GM18505 (cell line): ENCODE measurements around the gene UGT1A6.
"Not testable (repeated sequence)": the region's sequence is repeated elsewhere in the genome, so short reads cannot be mapped to it uniquely, and the experiment has no call there.

Experiments used
- ATAC-seq: cut with Tn5 transposase; IDR thresholded peaks from one replicate; pipeline ENCODE4 v1.9.1; 2021; ENCODE audit not compliant: unreplicated experiment
- POLR2A ChIP-seq: IDR thresholded peaks from 4 replicates; pipeline ENCODE4 v1.6.1; 2011; ENCODE audit warnings: borderline replicate concordance; ENCODE audit not compliant: insufficient read depth, insufficient read length; ENCODE audit errors: extremely low read depth

UGT1A6 gene

GRCh38 chr2:233712611-233713261 lies 20.0 kb downstream of the UGT1A6 start, which contains the start of gene UGT1A5:
Gene UGT1A5, plus strand, starts transcription at chr2:233712907. Its CDS starts 85 bp downstream, at chr2:233712992.
- no peak for ATAC-seq
- TF ChIP-seq POLR2A: no peak

- no peak for ATAC-seq
- no peak for TF ChIP-seq POLR2A
Measured at GRCh38 chr2:233713262-233713615, 20.5 kb downstream of the UGT1A6 start.

- ATAC-seq: no peak
- TF ChIP-seq POLR2A: no peak
Measured at GRCh38 chr2:233714121-233714520, 21.4 kb downstream of the UGT1A6 start.

- TF ChIP-seq POLR2A: no peak
- no peak for ATAC-seq
Measured at GRCh38 chr2:233718552-233718951, 25.9 kb downstream of the UGT1A6 start, which contains the start of gene UGT1A4. Gene UGT1A4, plus strand, starts transcription at chr2:233718736. Its CDS starts 85 bp downstream, at chr2:233718821.

- no peak for ATAC-seq
- no peak for TF ChIP-seq POLR2A
Measured at GRCh38 chr2:233728723-233729301, 36.1 kb downstream of the UGT1A6 start, which contains the start of gene UGT1A3. Gene UGT1A3, plus strand, starts transcription at chr2:233729042. Its CDS starts 85 bp downstream, at chr2:233729127.

- ATAC-seq: not testable (repeated sequence)
Measured at GRCh38 chr2:233736868-233737653, 44.4 kb downstream of the UGT1A6 start.

- ATAC-seq: no peak
- TF ChIP-seq POLR2A: no peak
Measured at GRCh38 chr2:233740870-233741269, 48.2 kb downstream of the UGT1A6 start.

- no peak for TF ChIP-seq POLR2A
- no peak for ATAC-seq
Measured at GRCh38 chr2:233743464-233744259, 51.0 kb downstream of the UGT1A6 start.

- TF ChIP-seq POLR2A: no peak
- no peak for ATAC-seq
Measured at GRCh38 chr2:233745073-233745755, 52.5 kb downstream of the UGT1A6 start.

GRCh38 chr2:233745838-233746237 lies 53.1 kb downstream of the UGT1A6 start:
- ATAC-seq: not testable (repeated sequence)

- TF ChIP-seq POLR2A: no peak
- no peak for ATAC-seq
Measured at GRCh38 chr2:233746475-233747282, 54.0 kb downstream of the UGT1A6 start.

GRCh38 chr2:233747283-233747544 lies 54.5 kb downstream of the UGT1A6 start:
- no peak for ATAC-seq
- TF ChIP-seq POLR2A: no peak

- ATAC-seq: not testable (repeated sequence)
Measured at GRCh38 chr2:233750689-233751088, 58.0 kb downstream of the UGT1A6 start.

GRCh38 chr2:233751212-233752009 lies 58.7 kb downstream of the UGT1A6 start:
- not testable (repeated sequence) for ATAC-seq
